ENCODE results near the gene ADCY3.

Gene ADCY3

DNA sequence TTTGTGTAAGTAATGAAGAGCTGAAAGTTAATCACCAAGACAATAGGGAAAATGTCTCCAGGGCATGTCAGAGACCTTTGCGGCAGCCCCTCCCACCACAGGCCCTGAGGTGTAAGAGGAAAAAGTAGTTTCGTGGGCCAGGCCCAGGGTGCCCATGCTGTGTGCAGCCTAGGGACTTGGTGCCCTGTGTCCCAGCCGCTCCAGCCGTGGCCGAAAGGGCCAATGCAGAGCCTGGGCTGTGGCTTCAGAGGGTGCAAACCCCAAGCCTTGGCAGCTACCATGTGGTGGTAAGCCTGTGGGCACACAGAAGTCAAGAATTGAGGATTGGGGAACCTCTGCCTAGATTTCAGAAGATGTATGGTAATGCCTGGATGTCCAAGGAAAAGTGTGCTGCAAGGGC lies 74.3 kb downstream of the ADCY3 start:
- no peak overlapping the region for H3K27ac ChIP-seq
- H3K4me1 ChIP-seq = no peaks in the 10 kb centered on the region
- no peak for TF ChIP-seq Cebpa-rat (IDR thresholded peaks at IDR 0.05)
- H3K27me3 ChIP-seq = no peaks in the 10 kb centered on the region
- H4K20me1 ChIP-seq = no peaks in the 10 kb centered on the region
- no peak overlapping the region for H3K4me3 ChIP-seq
- H3K36me3 ChIP-seq = peaks cover 84% of the 10 kb centered on the region
- H3K9ac ChIP-seq = no peak overlapping the region
- H3K9me3 ChIP-seq = peaks cover 52% of the 10 kb centered on the region
- H3K4me2 ChIP-seq = no peak overlapping the region

DNA sequence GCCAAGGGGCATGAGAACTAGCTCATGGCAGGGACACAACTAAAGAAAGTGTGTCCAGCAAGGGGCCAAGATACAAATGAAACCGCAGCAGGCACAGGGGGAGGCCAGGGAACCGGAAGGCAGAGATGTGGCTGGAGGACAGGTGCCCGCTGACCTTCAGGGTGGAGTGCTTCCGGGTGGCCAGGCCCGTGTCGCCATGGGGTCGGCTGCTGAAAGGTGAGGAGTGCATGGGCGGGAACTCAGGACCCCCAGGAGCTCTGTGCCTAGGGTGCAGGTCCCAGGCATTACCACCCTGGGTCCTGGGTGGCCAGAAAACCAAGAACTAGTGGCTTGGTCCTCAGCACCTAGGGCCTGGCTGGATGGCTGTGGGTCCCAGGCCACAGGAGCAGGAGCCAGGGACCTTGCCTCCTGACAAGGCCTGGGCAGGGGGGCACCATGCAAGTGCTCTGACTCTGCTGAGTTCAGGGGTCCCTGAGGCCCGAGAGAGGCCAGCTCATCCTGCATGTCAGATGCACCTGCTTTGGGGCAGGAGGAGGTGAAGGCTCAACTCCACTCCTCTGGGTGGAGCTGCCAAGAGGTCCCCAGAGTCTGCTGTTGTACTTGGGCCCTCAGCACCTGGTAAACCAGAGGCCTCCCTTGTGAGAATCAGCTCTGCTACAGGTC lies 75.9 kb downstream of the ADCY3 start:
- TF ChIP-seq Cebpa-rat (IDR thresholded peaks at IDR 0.05) = no peak
- H3K4me1 ChIP-seq = no peaks in the 10 kb centered on the region

DNA sequence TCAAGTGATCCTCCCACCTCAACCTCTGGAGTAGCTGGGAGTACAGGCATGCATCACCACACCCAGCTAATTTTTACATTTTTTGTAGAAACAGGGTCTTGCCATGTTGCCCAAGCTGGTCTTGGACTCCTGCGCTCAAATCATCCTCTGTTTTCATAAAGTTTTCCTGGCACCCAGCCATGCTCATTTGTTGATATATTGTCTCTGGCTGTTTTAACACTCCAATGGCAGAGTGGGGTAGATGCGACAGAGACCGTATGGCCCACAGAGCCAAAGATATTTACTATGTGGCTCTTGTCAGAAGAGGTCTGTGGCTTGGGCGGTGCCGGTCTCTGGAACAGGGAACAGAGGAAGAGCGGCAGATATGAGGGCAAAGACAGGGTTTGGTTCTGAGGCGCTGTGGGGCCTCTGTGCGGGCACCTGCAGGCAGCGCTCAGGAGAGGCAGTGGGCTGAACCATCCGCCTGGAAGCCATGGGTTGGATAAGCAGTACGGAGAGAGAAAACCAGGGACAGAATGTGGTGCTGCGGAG lies 76.6 kb downstream of the ADCY3 start:
- Histone ChIP-seq H3K9me3 (peaks cover 30% of the 10 kb centered on the region), H3K27ac (no peak overlapping the region), H3K27me3 (no peaks in the 10 kb centered on the region), H3K4me3 (no peak overlapping the region), H4K20me1 (no peaks in the 10 kb centered on the region), H3K36me3 (peaks cover 80% of the 10 kb centered on the region), H3K4me1 (peaks cover 4% of the 10 kb centered on the region), H3K4me2 (no peak overlapping the region), H3K9ac (no peak overlapping the region)
- no peak for TF ChIP-seq Cebpa-rat (IDR thresholded peaks at IDR 0.05)

More for the DNA sequence above, 75.9 kb downstream of the ADCY3 start:
- no peaks in the 10 kb centered on the region for H4K20me1 ChIP-seq
- H3K36me3 ChIP-seq = peaks cover 87% of the 10 kb centered on the region
- no peak overlapping the region for H3K4me2 ChIP-seq
- H3K4me3 ChIP-seq = no peak overlapping the region
- H3K27me3 ChIP-seq = no peaks in the 10 kb centered on the region
- no peak overlapping the region for H3K27ac ChIP-seq
- peaks cover 37% of the 10 kb centered on the region for H3K9me3 ChIP-seq
- no peak overlapping the region for H3K9ac ChIP-seq

DNA sequence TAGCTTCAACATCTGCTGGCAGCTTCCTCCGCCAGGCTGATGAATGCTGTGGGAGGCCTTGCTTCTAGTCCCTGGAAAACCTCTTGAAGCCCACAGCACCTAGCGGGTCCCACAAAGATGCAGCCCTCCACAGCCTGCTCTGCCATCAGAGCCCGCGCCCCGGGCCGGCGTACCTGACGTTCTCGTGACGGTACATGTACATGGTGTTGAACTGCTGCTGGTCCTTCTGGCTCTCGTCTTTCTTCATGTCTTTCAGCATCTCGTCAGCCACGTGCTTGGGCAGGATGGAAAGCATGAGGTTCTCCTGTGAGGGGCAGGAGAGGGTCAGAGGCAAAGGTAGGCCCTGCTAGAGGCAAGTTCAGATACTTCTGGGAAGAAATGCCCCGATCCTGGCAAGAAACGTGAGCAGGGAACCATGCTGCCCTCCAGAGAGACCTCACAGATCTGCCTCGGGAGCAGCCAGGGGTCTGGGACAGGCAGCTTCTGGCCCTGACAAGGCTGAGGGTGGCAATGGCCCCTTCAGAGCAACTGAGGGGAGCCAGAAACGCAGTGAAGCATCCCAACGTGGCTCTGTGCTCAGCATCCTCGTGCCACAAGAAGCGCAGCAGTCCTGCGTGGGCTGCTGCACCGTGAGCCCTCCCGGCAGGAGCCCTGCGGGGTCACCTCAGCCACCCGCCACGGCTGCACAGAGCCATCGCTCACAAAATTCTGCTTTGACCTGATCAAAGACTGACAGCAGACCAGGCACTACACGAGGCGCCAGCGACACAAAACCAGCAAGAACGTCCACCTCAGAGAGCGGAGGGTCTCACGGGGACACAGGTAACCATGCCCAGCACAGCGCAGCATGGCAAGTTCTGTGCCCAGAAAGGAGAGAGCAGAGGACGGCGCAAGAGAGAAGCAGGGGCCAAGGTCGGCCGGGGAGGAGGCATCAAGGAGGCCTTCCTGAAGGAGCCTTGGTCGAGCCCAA lies 77.7 kb downstream of the ADCY3 start:
- Histone ChIP-seq H3K4me1 (peaks cover 4% of the 10 kb centered on the region), H3K27ac (no peak overlapping the region), H3K4me3 (no peak overlapping the region), H3K4me2 (no peak overlapping the region), H3K9me3 (peaks cover 19% of the 10 kb centered on the region), H3K36me3 (peaks cover 76% of the 10 kb centered on the region), H3K27me3 (no peaks in the 10 kb centered on the region), H3K9ac (no peak overlapping the region), H4K20me1 (no peaks in the 10 kb centered on the region)
- TF ChIP-seq Cebpa-rat (IDR thresholded peaks at IDR 0.05) = no peak

DNA sequence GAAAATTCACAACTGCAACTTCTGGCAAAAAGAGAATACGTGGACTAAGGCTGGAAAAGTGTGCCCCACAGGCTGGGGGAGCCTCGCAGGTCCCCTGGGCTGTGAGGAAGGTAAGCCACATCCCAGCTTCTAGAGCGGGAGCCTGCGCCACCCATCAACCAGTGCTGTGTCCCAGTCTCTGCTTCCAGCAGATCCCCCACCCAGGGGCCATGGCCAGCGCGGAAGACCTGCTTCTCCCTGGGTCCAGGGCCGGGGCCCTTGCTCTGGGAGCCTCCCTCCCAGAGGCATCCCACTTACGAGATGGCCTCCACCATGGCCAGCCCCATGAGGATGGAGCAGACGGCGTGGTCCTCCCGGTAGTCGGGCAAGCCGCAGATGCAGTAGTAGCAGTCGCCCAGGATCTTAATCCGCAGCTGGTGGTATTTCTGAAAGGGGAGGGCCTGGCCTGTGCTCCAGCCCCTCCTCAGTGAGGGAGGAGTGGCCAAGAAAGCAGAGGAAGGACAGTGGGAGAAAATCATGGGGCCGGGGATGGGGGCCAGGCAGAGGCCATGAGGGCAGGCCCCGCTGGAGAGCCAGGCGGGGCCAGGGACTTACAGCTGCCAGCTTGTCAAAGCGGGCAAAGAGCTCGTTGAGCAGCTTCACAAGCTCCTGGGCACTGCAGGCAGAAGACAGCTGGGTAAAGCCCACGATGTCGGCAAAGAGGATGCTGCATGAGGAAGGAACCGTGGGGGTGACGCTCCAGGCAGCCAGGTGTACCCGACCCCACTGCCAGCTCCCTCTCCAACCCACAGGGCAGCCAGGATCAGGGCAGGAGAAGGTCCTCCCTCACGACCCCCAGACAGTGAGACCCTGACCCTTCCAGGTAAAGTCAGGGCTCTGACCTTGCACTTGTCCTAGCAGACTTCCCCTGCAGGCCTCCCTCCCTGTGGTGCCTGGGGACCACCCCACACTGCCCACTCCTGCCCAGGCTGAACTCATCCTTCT lies 78.8 kb downstream of the ADCY3 start:
- Histone ChIP-seq H3K27ac (no peak overlapping the region), H3K27me3 (no peaks in the 10 kb centered on the region), H4K20me1 (no peaks in the 10 kb centered on the region), H3K9ac (no peak overlapping the region), H3K4me3 (no peak overlapping the region), H3K4me1 (peaks cover 4% of the 10 kb centered on the region), H3K36me3 (peaks cover 76% of the 10 kb centered on the region), H3K4me2 (no peak overlapping the region), H3K9me3 (peaks cover 8% of the 10 kb centered on the region)
- TF ChIP-seq Cebpa-rat (IDR thresholded peaks at IDR 0.05) = no peak

DNA sequence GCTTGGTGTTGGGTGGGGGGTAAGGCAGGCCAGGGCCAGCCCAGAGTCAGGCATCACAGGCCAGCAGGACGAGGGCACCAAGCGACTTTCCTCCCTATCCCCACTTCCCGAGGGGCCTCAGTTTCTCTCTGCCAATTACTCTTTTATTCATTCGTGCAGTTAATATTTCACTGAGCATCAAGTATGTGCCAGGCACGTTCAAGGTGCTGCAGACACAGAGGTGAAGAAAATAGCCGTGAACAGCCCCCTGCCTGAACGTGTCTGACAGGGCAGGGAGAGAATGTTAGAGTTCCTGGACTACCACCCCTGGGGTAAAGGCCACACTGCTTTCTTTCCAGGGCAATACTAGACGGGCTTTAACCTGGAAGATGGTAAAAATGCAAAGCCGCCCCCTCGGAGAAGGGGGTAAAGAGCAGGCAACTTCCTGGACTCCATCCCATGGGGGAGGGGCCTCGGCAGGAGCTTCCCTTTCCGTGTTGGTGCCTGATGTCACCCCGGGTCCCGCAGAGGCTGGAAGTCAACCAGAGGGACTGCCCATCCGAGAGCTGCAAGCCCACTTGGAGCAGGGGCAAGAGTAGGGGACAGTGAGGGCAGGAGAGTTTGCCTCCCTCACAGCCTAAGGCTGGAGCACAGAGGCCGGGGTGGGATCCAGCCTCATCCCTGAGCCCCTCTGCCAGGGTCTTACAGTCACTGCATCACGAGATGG lies 79.7 kb downstream of the ADCY3 start:
- Histone ChIP-seq H3K36me3 (peaks cover 78% of the 10 kb centered on the region), H3K27me3 (no peaks in the 10 kb centered on the region)

DNA sequence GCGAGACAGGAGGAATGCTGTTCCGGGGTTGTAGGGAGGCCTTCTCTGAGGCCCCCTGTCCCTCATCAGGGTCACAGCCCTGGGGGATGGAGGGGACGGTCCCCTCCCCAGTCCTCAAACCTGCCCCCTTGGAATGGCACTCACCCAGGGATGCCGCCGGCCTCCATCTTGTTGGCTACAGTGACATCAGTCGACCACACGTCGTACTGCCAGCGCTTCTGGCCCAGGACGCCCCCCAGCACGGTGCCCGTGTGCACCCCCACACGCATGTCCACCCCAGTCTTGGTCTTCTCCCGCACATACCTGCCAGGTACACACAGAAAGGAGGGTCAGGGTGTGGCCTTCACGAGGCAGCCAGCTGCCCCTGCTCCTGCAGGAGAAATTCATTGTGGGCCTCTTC lies 80.3 kb downstream of the ADCY3 start:
- TF ChIP-seq Cebpa-rat (IDR thresholded peaks at IDR 0.05) = no peak
- peaks cover 84% of the 10 kb centered on the region for H3K36me3 ChIP-seq

More for the DNA sequence above, 79.7 kb downstream of the ADCY3 start:
- Histone ChIP-seq H3K4me2 (no peak overlapping the region), H3K9me3 (no peaks in the 10 kb centered on the region; the same call in 1 of the 2 replicates), H3K9ac (no peak overlapping the region), H3K4me1 (peaks cover 4% of the 10 kb centered on the region), H4K20me1 (no peaks in the 10 kb centered on the region), H3K4me3 (no peak overlapping the region), H3K27ac (no peak overlapping the region)
- no peak for TF ChIP-seq Cebpa-rat (IDR thresholded peaks at IDR 0.05)

DNA sequence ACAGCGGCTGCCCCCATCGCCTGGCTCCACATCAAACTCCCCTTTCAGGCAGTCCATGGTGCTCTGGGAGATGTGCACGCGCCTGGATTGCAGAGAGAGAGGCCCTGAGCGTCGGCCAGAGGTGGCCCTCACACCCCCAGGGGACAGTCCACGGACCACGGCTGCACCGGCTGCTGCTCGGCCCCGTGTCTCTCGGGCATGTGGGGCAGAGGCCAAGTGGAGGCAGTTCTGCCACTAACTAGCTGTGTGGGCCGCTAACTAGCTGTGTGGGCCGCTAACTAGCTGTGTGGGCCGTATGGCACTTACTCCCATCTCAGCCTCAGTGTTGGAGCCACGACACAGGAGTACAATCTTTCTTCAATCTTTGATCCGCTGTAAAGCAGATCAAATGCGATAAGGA lies 81.5 kb downstream of the ADCY3 start:
- Histone ChIP-seq H3K4me2 (no peak overlapping the region; the same call in 1 of the 2 replicates), H3K27ac (no peak overlapping the region), H3K36me3 (peaks cover 84% of the 10 kb centered on the region), H3K4me3 (no peak overlapping the region), H4K20me1 (no peaks in the 10 kb centered on the region), H3K27me3 (no peaks in the 10 kb centered on the region), H3K9ac (no peak overlapping the region), H3K9me3 (no peaks in the 10 kb centered on the region), H3K4me1 (peaks cover 4% of the 10 kb centered on the region)
- TF ChIP-seq Cebpa-rat (IDR thresholded peaks at IDR 0.05) = no peak

More for the DNA sequence above, 80.3 kb downstream of the ADCY3 start:
- Histone ChIP-seq H3K4me1 (peaks cover 4% of the 10 kb centered on the region), H3K9me3 (no peaks in the 10 kb centered on the region), H3K4me3 (no peak overlapping the region), H4K20me1 (no peaks in the 10 kb centered on the region), H3K9ac (no peak overlapping the region), H3K27ac (no peak overlapping the region), H3K27me3 (no peaks in the 10 kb centered on the region), H3K4me2 (no peak overlapping the region)

All from BLaER1 (cell line).